Tongue (tissue), 3 donors: ENCODE measurements around the gene MYLIP. TPM values are rescaled to one million over a fixed set of nuclear protein-coding genes. Genes with fewer than 3 reads are reported as not detected.
"Not testable (repeated sequence)": the region's sequence is repeated elsewhere in the genome, so short reads cannot be mapped to it uniquely, and the experiment has no call there.

Source experiments
- DNase-seq: peaks from one replicate; pipeline ENCODE4 v3.0.0-alpha.2; 2015
- small RNA-seq: library from RNA; depleted of rRNA; stranded (forward); fragments of <200 nt; gene quantifications from one replicate; pipeline ENCODE3, GENCODE V24; 2014; ENCODE audit warnings: low replicate concordance
- total RNA-seq: library from RNA; depleted of rRNA; stranded (reverse); fragments of >200 nt; gene quantifications from one replicate; pipeline ENCODE4 v1.2.3, GENCODE V29; 2014

The MYLIP gene
- total RNA-seq, 1 donor from 2014 or later, result 68.6 TPM

DNA sequence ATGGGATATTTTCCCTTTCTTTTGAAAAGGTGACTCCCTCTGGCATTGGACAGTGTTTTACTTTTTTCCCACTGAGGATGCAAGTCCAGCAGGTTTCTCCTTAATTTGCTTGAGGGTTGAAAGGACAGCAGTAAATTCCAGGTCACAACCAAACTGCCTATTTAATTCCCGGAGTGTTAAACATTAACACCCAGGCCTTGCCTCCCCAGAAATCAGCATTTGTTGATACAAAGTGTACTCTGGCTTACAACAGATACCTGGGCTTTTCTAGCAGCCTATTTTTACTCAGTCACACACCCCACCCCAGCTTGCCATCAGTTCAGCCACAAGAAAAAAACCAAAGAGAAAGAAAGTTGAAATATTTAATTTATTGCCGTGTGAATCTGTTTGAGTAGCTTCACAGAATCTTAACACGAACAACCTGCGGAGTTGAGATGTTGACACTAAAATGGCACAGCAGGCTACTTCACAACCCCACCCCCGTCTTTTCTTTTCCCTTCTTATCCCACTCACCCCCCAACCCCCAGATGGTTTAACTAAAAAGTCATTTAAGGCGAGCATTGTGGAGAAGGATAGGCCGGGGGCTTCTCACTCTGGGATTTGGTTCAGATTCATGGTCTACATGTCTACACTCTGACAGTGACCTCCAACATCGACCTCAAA is 45.7 kb downstream of the MYLIP start:
- no peak for DNase-seq

DNA sequence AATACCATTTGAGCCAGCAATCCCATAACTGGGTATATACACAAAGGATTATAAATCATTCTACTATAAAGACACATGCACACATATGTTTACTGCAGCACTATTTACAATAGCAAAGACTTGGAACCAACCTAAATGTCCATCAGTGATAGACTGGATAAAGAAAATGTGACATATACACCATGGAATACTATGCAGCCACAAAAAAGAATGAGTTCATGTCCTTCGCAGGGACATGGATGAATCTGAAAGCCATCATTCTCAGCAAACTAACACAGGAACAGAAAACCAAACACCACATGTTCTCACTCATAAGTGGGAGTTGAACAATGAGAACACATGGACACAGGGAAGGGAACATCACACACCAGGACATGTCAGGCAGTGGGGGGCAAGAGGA is 47.7 kb downstream of the MYLIP start:
- DNase-seq, result not testable (repeated sequence)

DNA sequence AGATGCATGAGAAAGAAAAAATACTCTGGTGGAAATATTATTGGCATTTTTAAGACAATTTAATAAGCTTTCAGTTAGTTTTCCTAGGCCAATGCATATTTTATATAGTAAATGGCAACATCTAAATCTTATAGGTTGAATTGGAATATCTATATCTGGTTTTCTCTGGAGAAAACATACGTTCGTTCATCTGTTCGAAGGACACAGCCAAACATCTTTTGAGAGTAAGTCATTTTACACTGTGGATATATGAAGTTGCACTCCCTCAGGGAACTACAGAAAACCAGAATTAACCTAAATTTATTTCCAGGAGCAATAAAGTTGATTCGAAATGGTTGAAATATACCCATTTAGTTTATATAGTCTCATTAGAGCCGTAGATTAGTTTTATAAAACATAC is 49.0 kb downstream of the MYLIP start:
- no peak for DNase-seq

DNA sequence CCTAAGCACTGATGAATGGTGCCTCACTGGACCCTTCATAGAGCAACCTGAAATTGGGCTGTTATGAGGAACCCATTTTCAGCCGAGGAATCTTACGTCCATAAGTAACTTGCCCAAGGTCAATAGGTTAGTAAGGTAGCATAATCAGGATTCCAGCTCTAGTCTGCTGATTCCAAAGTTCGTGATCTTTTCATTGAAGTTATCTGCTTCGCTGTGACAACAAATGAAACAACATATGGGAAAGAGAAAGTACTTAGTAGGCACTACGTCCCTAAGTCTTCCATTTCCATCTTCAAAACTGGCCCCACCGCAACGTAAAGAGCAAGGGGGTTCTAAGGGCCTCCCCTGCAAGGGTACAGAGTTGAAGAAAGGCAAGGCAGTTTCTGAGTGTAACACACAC is 49.5 kb downstream of the MYLIP start:
- DNase-seq, result no peak

DNA sequence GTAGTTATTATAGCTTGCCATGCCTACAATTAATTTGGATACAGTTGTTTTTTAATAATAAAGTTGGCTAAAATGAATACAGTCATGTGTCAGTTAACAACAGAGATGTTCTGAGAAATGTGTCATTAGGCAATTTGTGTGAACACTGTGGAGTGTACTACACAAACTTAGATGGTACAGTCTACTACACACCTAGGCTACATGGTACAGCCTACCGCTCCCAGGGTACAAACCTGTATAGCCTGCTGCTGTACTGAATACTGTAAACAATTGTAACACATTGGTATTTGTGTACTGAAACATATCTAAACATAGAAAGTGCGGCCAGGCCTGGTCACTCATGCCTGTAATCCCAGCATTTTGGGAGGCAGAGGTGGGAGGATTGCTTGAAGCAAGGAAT is 50.2 kb downstream of the MYLIP start:
- DNase-seq, result no peak

DNA sequence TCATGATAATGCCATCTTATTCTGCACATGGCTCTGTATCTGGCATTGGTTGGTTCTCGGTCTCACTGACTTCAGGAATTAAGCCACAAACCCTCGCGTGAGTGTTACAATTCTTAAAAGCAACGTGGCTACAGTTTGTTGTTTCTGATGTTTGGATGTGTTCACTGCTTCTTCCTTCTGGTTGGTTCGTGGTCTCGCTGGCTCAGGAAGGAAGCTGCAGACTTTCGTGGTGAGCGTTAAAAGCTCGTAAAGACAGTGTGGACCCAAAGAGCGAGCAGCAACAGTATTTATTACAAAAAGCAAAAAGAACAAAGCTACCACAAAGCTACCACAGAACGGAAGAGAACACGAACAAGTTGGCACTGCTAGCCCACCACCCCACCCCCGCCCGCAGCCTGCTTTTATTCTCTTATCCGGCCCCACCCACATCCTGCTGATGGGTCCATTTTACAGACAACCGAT is 51.1 kb downstream of the MYLIP start:
- DNase-seq, result no peak

DNA sequence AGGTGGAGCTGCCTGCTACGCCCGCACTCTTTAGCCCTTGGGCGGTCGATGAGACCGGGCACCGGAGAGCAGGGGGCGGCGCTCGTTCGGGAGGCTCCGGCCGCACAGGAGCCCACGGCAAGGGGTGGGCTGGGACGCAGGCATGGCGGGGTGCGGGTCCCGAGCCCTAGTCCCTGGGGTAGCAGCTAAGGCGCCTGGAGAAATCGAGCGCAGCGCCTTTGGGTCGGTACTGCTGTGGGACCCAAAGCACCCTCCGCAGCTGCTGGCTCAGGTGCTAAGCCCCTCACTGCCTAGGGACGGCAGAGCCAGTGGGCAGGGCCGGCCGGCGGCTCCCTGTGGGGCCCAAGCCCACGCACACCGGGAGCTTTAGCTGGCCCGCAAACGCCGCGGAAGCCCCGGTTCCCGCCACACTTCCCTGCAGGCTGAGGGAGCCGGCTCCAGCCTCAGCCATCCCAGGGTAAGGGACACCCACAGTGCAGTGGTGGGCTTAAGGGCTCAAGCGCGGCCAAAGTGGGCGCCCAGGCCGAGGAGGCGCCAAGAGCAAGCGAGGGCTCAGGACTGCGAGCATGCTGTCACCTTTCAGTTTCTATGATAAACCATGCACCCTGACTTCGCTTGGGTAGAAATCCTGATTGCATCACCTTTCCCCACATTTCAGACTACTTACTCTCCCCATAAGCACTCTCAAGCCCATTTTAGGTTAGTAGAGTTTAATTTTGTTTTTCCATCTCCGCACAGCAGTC is 52.0 kb downstream of the MYLIP start:
- DNase-seq, result no peak

DNA sequence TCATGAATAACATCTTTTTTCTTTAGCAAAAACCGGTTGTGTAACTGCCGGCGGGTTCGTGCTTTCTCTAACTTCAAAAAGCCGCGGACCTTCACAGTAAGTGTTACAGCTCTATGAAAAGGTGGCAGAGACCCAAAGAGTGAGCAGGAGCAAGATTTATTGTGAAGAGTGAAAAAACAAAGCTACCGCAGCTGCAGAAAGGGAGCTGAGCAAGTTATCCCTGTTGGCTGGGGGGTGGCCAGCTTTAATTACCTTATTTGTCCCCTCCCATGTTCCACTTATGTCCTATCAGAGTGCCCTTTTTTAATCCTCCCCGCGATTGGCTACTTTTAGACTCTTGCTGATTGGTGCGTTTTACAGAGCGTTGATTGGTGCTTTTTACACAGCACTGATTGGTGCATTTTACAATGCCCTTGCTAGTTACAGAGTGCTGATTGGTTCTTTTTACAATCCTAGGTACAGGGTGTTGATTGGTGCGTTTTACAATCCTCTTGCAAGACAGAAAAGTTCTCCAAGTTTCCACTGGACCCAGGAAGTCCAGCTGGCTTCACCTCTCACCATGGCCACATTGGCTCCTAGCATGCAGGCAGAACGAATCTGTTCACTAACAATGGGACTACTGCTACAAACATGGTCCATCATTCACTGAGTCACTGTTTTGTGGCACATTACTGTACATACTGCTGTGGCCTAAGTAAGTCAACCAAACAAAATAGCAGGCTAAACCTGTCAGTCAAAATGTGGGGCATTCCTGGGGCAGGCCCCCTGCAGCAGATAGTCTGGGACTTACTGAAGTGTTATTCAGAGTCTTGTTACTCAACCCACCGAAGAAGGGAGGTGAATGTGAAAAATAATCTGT is 52.8 kb downstream of the MYLIP start:
- peak; percentile 37 for DNase-seq

DNA sequence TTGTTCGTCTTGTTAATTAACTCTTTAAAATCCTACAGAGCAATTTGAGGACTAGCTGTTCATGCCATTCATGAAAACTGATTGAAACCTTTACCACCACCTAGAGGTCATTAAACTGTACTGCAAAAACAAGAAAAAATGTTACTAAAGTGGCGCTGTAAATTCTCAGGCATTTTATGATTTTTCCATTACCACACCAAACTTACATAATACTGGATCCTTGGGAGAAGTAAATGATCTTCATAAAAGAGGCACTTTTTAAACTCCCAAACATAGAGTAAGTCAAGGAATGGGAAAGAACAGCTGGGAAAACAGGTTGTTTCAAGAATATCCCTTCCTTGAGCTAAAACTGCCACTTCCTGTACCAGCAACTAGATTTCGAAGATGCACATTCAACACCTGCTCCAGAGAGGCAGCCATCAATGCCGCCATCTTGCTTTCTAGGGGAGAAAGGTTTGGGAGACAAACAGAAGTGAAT is 54.3 kb downstream of the MYLIP start:
- DNase-seq, result peak; percentile 72

DNA sequence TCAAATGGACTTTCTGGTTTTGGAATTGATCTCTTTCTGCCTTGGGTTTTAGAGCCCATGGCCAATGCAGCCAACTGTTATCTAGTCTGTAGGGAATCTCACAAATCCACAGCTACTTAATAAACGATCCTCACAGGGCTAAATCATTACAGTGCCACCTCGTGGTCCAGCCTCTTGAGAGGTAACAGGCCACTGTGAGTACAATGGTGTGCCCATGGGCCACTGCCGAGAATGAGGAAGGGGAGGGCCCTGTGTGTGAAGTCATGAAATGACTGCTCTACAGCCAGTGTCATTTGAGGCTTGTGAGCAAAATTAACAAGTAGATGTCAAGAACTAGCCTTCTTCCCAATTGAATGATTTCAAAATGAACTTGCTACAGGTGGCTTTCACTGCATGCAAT is 55.2 kb downstream of the MYLIP start:
- no peak for DNase-seq

DNA sequence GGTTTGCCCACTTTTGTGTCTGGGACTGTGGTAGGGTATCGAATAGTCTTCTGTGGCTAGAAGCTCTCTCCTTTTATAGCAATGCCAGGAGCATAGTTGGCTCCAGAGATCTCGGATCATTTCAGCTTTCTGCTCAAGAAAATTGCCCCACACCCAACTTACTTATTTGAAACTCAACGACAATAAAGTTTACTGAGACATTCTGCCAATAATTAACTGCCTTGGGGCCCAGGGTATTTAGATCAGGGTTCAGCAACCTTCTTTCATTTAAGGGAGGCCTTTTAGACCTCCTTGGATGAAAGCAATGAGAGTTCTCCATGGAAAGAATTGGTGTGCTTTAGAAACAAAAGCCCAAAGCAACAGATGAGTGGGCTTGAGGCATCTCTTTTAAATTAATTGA is 55.7 kb downstream of the MYLIP start:
- DNase-seq, result no peak

DNA sequence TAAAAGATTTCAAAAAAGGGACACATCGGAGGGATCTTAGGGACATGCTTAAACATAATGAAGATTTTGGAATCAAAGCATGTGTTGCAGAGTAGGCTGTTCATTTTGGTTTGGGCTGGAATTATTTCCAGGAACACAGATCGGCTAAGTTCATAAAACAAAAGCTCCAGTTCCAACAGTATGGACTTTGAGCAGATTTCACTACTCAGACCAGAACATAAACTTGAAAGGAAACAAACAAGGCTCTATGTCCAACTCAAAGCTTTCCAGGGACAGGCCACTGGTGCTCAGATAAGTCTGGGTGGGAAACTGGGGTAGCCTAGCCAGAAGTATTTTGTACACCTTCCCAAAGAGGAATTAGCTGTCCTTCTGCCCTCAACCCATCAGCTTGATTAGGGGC is 58.3 kb downstream of the MYLIP start:
- no peak for DNase-seq

DNA sequence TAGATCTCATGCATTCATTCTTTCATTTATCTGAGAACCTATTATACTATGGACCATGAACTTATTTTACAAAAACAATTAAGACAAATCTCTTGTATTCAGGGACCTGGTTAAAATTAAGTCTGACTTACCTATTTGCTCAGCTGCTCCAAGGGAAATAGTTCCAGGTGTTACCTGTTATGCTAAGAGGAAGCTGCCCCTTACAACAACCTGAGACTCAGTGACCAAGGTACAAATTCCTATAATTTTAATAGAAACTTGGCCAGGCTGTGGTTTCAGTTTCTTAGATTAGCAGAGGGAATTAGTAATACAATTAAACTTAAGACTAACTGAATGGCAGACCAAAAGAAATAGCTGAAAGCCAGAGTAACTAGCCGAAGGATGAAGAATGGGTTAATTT is 61.3 kb downstream of the MYLIP start:
- no peak for DNase-seq

DNA sequence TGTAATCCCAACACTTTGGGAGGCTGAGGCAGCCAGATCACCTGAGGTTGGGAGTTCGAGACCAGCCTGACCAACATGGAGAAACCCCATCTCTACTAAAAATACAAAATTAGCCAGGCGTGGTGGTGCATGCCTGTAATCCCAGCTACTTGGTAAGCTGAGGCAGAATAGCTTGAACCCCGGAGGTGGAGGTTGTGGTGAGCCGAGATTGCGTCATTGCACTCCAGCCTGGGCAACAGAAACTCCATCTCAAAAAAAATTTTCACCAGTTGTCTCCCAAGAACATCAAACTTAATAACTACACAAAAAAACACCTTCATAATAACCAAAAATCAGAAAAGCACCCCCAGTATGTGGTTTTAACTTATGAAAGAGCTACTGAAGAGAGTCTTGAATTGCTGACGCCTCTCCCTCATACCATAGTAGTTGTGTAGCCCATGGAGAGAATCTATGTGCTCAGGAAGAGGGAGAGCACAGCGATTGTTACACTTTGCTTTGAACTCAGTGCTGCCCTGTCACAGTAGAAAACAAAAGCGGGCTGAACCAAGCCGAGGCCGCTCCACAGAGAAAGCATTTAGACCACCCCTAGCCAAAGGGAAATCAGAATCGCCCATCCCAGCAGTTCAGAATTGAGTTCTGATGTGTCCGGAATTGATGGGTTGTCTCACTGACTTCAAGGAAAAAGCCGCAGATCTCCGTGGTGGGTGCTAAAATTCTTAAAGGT is 67.5 kb downstream of the MYLIP start:
- DNase-seq, result no peak

DNA sequence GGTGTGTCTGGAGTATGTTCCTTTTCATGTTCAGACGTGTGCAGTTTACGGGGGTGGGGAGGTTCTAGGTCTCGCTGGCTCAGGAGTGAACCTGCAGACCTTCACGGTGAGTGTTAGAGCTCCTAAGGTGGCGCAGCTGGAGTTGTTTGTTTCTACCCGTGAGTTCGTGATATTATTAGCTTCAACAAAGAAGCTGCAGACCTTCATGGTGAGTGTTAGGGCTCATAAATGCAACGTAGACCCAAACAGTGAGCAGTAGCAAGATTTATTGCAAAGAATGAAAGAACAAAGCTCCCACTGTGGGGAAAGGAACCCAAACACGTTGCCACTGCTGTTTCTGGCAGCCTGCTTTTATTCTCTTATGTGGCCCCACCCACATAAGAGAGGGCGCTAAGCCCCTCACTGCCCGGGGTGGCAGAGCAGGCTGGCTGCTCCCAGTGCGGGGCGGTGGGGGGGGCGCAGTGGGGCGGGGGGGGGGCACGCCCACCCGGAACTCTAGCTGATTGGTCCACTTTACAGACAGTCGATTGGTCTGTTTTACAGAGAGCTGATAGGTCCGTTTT is 68.2 kb downstream of the MYLIP start:
- no peak for DNase-seq

Small RNA genes within 50 kb of the gene (small RNA-seq; reads per million reads assigned to genes)
- 0.06 reads per million for gene MIR4639

Other genes starting within 250 kb of the MYLIP start
- gene GMPR, start 109.5 kb downstream of the MYLIP start, total RNA-seq, result 50.2 TPM